SK-N-SH treated with all-trans-retinoic acid at 6 μM for 48 hours (cell line): Measurements from ENCODE around the gene PPT1.

Experiments
- ATAC-seq: fragments of 200-7000 bp; cut with Tn5 transposase; 3 replicates; pipeline ENCODE4 v1.9.1; 2020; ENCODE audit warnings: mild to moderate bottlenecking, moderate library complexity
- ARNTL ChIP-seq: fragments of 450-650 bp; formaldehyde crosslinking; IDR thresholded peaks from 2 replicates; pipeline ENCODE4 v1.5.0; 2020; ENCODE audit warnings: low read depth, mild to moderate bottlenecking, moderate library complexity, borderline replicate concordance
- BACH2 ChIP-seq: fragments of 250-450 bp; sonication (Bioruptor Pico); IDR thresholded peaks from 2 replicates; pipeline ENCODE4 v1.9.0; 2021; ENCODE audit warnings: mild to moderate bottlenecking, borderline replicate concordance
- CSRNP3 ChIP-seq: fragments of 250-450 bp; sonication (Bioruptor Pico); IDR thresholded peaks from 2 replicates; pipeline ENCODE4 v1.5.1; 2021; ENCODE audit warnings: mild to moderate bottlenecking, moderate library complexity
- ESRRG ChIP-seq: fragments of 250-450 bp; sonication (Bioruptor Pico); IDR thresholded peaks from 2 replicates; pipeline ENCODE4 v1.6.1; 2021; ENCODE audit warnings: mild to moderate bottlenecking
- GLIS3 ChIP-seq: fragments of 250-450 bp; sonication (Bioruptor Pico); IDR thresholded peaks from 2 replicates; pipeline ENCODE4 v1.5.0; 2020; ENCODE audit warnings: mild to moderate bottlenecking, moderate library complexity
- ISL1 ChIP-seq: fragments of 250-450 bp; sonication (Bioruptor Pico); IDR thresholded peaks from 2 replicates; pipeline ENCODE4 v2.1.2; 2022; ENCODE audit warnings: mild to moderate bottlenecking, moderate library complexity
- OSR1 ChIP-seq: fragments of 250-450 bp; sonication (Bioruptor Pico); IDR thresholded peaks from 2 replicates; pipeline ENCODE4 v1.8.0; 2022; ENCODE audit warnings: moderate library complexity, mild to moderate bottlenecking, inconsistent platforms
- POU6F1 ChIP-seq: fragments of 250-450 bp; sonication (Bioruptor Pico); IDR thresholded peaks from 2 replicates; pipeline ENCODE4 v1.8.0; 2021; ENCODE audit warnings: low read depth, mild to moderate bottlenecking, moderate library complexity, borderline replicate concordance
- PPARA ChIP-seq: fragments of 250-450 bp; sonication (Bioruptor Pico); IDR thresholded peaks from 2 replicates; pipeline ENCODE4 v1.5.0; 2020; ENCODE audit warnings: mild to moderate bottlenecking, borderline replicate concordance
- RARB ChIP-seq: fragments of 250-450 bp; sonication (Bioruptor Pico); IDR thresholded peaks from 2 replicates; pipeline ENCODE4 v1.8.0; 2021; ENCODE audit warnings: mild to moderate bottlenecking, moderate library complexity
- TCF4 ChIP-seq: fragments of 250-450 bp; sonication (Bioruptor Pico); IDR thresholded peaks from 2 replicates; pipeline ENCODE4 v1.8.0; 2021; ENCODE audit warnings: mild to moderate bottlenecking, moderate library complexity, borderline replicate concordance
- TOX ChIP-seq: fragments of 250-450 bp; sonication (Bioruptor Pico); IDR thresholded peaks from 2 replicates; pipeline ENCODE4 v1.8.0; 2021; ENCODE audit warnings: mild to moderate bottlenecking, moderate library complexity, borderline replicate concordance
- ZC3H10 ChIP-seq: fragments of 250-450 bp; sonication (Bioruptor Pico); IDR thresholded peaks from 2 replicates; pipeline ENCODE4 v1.5.1; 2021; ENCODE audit warnings: mild to moderate bottlenecking, moderate library complexity
- ZNF70 ChIP-seq: fragments of 450-650 bp; formaldehyde crosslinking; IDR thresholded peaks from 2 replicates; pipeline ENCODE4 v1.5.0; 2020; ENCODE audit warnings: mild to moderate bottlenecking, moderate library complexity
- TF ChIP-seq, protein P1 (sequence below): fragments of 250-450 bp; sonication (Bioruptor Pico); IDR thresholded peaks from 2 replicates; pipeline ENCODE4 v1.8.0; 2020; ENCODE audit warnings: mild to moderate bottlenecking, moderate library complexity, borderline replicate concordance
- TF ChIP-seq, protein P2 (sequence below): fragments of 250-450 bp; sonication (Bioruptor Pico); IDR thresholded peaks from 2 replicates; pipeline ENCODE4 v1.5.1; 2020; ENCODE audit warnings: low read depth, mild to moderate bottlenecking, moderate library complexity
- TF ChIP-seq, protein P3 (sequence below): fragments of 250-450 bp; sonication (Bioruptor Pico); IDR thresholded peaks from 2 replicates; pipeline ENCODE4 v1.5.0; 2020; ENCODE audit warnings: mild to moderate bottlenecking, moderate library complexity

The PPT1 gene

GRCh38 chr1:40059960-40060750 is 36.9 kb downstream of the PPT1 start (continued):
- TF ChIP-seq CSRNP3 (CRISPR knock-in tag) (no peak), TCF4 (CRISPR knock-in tag) (no peak), OSR1 (no peak), RARB (CRISPR knock-in tag) (no peak), BACH2 (no peak)
- TF ChIP-seq, all 23 proteins: peak for 0

DNA sequence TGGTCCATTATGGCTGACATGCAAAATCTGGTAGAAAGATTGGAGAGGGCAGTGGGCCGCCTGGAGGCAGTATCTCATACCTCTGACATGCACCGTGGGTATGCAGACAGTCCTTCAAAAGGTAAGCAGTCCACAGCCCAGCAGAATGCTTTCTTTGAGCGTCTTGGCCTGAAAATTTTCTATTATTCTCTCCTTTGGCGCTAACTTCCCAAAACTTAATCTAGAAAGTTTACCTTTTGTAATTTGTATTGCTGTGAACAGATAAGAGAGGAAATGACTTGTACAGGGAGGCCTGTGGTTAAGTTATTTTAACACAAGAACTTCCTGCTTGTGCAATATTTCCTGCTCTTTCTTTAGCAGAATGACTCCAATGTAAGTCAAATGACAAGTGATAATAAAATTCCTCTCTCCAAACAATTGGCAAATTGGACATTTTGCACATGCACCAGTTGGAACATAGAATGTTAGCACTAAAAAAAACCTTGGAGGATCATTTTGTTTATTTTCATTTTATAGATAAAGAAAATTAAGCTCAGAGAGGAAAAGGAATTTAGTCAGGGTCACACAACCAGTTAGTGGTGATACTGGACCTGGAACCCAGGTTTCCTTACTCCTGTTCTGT is 37.6 kb downstream of the PPT1 start:
- TF ChIP-seq TOX (no peak), RARB (CRISPR knock-in tag) (no peak), ESRRG (no peak), OSR1 (no peak), ZC3H10 (CRISPR knock-in tag) (no peak), POU6F1 (CRISPR knock-in tag) (no peak), ZNF70 (CRISPR knock-in tag) (no peak), BACH2 (no peak), ARNTL (CRISPR knock-in tag) (no peak), CSRNP3 (CRISPR knock-in tag) (no peak), ISL1 (CRISPR knock-in tag) (no peak), GLIS3 (no peak), PPARA (CRISPR knock-in tag) (no peak)
- TF ChIP-seq, protein P1, sequence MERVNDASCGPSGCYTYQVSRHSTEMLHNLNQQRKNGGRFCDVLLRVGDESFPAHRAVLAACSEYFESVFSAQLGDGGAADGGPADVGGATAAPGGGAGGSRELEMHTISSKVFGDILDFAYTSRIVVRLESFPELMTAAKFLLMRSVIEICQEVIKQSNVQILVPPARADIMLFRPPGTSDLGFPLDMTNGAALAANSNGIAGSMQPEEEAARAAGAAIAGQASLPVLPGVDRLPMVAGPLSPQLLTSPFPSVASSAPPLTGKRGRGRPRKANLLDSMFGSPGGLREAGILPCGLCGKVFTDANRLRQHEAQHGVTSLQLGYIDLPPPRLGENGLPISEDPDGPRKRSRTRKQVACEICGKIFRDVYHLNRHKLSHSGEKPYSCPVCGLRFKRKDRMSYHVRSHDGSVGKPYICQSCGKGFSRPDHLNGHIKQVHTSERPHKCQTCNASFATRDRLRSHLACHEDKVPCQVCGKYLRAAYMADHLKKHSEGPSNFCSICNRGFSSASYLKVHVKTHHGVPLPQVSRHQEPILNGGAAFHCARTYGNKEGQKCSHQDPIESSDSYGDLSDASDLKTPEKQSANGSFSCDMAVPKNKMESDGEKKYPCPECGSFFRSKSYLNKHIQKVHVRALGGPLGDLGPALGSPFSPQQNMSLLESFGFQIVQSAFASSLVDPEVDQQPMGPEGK (CRISPR knock-in tag): no peak
- TF ChIP-seq, protein P2, sequence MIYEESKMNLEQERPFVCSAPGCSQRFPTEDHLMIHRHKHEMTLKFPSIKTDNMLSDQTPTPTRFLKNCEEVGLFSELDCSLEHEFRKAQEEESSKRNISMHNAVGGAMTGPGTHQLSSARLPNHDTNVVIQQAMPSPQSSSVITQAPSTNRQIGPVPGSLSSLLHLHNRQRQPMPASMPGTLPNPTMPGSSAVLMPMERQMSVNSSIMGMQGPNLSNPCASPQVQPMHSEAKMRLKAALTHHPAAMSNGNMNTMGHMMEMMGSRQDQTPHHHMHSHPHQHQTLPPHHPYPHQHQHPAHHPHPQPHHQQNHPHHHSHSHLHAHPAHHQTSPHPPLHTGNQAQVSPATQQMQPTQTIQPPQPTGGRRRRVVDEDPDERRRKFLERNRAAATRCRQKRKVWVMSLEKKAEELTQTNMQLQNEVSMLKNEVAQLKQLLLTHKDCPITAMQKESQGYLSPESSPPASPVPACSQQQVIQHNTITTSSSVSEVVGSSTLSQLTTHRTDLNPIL (CRISPR knock-in tag): no peak
- TF ChIP-seq, protein P3, sequence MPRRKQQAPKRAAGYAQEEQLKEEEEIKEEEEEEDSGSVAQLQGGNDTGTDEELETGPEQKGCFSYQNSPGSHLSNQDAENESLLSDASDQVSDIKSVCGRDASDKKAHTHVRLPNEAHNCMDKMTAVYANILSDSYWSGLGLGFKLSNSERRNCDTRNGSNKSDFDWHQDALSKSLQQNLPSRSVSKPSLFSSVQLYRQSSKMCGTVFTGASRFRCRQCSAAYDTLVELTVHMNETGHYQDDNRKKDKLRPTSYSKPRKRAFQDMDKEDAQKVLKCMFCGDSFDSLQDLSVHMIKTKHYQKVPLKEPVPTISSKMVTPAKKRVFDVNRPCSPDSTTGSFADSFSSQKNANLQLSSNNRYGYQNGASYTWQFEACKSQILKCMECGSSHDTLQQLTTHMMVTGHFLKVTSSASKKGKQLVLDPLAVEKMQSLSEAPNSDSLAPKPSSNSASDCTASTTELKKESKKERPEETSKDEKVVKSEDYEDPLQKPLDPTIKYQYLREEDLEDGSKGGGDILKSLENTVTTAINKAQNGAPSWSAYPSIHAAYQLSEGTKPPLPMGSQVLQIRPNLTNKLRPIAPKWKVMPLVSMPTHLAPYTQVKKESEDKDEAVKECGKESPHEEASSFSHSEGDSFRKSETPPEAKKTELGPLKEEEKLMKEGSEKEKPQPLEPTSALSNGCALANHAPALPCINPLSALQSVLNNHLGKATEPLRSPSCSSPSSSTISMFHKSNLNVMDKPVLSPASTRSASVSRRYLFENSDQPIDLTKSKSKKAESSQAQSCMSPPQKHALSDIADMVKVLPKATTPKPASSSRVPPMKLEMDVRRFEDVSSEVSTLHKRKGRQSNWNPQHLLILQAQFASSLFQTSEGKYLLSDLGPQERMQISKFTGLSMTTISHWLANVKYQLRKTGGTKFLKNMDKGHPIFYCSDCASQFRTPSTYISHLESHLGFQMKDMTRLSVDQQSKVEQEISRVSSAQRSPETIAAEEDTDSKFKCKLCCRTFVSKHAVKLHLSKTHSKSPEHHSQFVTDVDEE (CRISPR knock-in tag): no peak
- no peak for ATAC-seq
